GM23248 (cell line): Measurements from ENCODE around the gene KDM5C.

Experiments
- EZH2 ChIP-seq: fragments of 200-600 bp; sonication (generic); IDR thresholded peaks from 2 replicates; pipeline ENCODE4 v1.6.1; 2018; ENCODE audit warnings: antibody characterized with exemption, mild to moderate bottlenecking; ENCODE audit not compliant: insufficient read depth, poor library complexity, severe bottlenecking
- EZH2phosphoT487 ChIP-seq: fragments of 200-600 bp; sonication (generic); IDR thresholded peaks from 2 replicates; pipeline ENCODE4 v1.6.1; 2018; ENCODE audit warnings: antibody characterized with exemption, moderate library complexity, mild to moderate bottlenecking, low read depth; ENCODE audit not compliant: insufficient read depth

DNA sequence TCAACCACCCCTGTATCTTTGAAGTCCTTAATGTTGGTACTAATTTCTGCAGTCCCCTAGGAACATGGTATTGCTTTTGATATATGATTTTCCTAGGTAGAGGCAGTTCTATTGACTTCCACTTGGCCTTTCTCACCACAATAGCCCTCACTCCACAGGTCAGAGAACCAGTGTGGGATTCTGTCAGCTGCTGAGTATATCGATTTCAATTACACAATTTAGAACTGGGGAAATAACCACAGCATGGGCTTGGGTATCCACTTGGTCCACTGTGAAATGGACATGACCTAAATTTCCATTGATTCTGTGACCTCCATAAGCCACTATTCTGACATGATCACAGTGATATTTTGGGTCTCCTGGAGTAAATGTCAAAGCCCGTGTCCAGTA, 68.8 kb downstream of the KDM5C start:
- TF ChIP-seq EZH2, result no peak
- TF ChIP-seq EZH2phosphoT487, result no peak
